ENCODE data around the gene S100A5.
"Not testable (repeated sequence)": the region's sequence is repeated elsewhere in the genome, so short reads cannot be mapped to it uniquely, and the experiment has no call there.

S100A5 gene

DNA sequence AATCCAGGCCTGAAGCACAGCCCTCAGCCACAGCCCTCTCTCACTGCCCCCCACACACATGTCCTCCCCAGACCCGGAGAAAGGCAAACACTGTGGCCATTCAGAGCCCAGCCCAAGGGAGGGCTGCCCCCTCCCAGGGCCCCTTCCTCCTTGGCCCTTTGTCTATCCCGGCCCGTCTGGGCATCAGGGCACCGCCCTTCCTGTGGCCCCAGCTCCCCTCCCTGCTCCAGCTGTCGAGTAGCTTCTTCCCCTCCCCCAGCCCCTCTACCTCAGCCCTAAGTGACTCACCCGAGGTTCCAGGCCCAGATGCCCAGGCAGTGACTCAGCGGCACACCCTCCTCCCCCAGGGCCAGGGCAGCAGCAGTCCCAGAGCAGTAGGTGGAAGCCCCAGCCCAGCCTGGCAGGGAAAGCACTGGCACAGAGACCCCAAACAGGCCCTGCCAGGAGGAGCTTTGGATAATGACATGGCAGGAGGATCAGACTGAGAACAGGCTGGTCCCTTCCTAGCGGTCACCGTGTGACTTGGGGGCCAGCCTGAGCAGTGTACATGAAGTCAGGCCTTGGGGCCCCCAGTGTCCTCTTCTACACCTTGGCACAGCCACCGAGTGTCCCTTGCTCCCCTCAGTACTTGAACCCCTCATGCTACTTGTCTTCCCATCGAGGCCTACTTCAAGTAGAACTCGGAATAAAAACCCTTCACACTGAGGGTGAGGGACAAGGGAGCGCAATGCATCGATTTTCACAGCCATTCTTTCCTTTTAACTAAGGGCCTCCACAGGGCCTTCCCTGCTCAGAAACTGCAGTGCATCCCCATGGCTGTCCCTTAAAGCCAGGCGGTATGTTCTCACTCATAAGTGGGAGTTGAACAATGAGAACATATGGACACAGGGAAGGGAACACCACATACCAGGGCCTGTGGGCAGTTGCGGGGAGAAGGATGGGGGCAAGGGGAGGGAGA is 26.0 kb upstream of the S100A5 start:
- peak; percentile 99 for DNase-seq

DNA sequence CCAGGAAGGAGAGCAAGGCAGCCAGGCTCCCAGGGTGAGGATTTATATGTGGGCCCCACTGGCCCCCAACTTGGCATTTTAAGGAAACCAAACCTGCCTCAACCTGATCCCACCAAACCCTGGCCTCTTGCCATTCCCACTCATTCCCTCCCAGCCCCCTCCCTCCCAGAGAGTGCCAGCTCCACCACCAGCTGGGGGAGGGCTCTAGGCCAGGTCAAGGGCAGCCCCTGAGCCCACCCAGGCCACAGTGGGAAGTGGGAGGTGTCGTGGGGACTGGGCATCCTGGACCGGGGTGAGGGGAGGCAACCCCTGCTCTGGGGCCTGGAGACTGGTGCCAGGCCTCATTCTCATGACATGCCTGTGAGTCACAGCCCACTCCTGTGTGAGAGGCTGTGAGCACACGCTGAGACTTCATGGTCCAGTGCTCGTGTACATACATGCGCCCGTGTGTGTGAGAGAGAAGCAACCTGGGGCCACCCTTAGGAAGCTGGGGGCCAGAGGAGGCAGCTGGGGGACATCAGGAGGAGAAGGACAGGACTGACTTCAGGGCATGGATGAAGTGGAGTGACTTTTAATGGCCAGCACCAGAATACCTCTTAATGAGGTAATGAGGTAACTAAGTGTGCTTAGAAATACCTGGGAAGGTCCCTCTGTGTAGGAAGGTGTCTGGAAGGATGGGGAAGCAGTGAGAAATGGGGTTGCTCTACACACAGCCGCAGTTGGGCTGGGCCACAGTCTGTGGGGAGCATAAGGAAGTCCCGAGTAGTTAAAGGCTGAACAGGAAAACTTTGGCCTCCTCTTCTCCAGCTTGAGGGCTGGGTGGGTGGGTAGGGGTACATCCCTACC is 25.0 kb upstream of the S100A5 start, which contains the start of gene S100A2:
TSS of gene S100A2 (minus strand) at position 316 of the 846 bp plus-strand sequence. CDS start 1,967 bp downstream, outside the sequence.
- DNase-seq = peak; percentile 67

DNA sequence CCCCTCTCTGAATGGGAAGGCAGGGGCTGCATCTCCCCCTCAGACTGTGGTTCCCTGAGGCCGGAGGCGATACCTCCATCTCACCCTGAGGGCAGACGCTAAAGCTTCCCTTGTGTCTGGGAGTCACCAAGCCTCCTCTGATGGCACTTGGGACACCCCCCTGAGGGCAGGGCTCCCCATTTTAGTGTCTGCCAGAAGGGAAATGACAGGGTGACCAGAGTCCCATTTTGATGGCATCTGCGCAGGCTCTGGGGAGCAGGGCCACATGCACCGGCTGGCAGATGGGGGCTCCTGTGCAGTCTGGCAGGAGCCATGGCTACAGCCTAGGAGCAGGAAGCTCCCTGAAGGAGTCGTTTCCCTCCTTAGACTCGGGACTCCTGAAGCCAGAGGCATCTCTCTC is 23.3 kb upstream of the S100A5 start:
- no peak for DNase-seq

DNA sequence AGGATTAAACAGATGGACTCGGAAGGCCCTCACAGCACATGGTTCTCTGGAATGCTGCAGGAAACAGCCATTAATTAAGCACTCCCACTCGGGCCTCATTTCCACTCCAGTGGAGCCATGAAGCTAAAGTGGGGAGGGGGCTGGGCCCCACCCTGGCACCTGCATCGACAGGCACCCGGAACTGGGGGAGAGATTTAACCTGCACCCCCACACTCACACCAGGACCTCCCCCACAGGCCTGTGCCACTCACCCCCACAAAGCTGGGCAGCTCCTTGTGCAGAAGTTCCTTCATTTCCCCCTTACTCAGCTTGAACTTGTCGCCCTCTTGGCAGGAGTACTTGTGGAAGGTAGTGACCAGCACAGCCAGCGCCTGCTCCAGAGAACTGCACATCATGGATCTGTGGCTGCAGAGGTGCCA is 22.8 kb upstream of the S100A5 start:
- DNase-seq = no peak

DNA sequence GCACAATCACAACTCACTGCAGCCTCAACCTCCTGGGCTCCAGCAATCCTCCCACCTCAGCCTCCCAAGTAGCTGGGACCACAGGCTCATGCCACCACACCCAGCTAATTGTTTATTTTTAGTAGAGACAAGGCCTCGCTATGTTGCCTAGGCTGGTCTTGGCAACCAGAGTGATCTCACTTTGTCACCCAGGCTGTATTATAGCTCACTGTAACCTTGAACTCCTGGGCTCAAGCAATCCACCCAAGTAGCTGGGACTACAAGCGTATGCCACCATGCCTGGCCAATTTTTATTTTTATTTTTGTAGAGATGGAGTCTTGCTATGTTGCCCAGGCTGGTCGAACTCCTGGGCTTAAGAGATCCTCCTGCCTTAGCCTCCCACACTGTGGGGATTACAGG is 21.3 kb upstream of the S100A5 start:
- DNase-seq = not testable (repeated sequence)

DNA sequence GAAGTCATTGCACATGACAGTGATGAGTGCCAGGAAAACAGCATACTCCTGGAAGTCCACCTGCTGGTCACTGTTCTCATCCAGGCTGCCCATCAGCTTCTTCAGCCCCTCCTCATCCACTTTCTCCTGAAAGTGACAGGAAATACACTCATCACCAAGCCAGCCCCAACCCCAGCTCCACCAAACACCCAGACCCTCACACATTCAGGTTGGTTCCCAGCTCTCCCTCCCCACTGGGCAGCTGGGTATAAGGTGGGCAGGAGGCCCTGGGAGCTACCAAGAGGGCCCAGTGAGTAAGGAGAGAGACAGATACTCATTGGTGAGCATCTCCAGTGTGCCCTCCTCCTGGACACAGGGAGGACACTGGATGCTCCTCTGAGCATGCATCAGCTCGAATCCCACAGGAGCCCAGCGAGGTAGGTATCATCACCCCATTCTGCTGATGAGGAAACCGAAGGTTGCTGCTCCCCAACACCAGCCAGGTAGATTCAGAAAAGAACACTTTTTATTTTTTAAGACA is 20.8 kb upstream of the S100A5 start:
- no peak for DNase-seq

DNA sequence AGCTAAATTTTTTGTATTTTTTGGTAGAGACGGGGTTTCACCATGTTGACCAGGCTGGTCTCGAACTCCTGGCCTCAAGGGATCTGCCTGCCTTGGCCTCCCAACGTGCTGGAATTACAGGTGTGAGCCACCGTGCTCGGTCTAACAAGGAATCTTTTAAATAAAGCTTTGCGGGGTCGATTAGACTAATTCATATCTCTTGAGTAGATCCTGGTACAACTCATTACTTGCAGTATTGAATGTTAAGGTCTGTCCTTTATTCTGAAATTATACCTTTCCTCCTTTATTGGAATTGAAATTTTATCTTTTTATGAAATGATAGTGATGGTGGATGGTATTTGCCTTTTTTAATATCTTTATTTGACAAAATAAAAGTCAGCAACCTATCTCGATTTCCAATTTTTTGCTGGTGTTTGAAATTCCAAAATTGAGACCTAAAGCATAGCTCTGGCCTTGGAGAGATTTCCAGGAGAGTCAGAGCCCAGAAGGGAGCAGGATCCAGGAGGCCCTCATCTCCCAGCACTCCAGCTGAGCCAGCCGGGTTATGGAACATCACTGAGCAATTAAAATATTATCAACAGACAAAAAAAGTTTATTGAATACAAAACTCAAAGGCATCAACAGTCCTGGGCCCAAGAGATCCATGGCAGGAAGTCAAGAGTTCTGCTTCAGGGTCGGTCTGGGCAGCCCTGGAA is 20.2 kb upstream of the S100A5 start:
- no peak for DNase-seq

DNA sequence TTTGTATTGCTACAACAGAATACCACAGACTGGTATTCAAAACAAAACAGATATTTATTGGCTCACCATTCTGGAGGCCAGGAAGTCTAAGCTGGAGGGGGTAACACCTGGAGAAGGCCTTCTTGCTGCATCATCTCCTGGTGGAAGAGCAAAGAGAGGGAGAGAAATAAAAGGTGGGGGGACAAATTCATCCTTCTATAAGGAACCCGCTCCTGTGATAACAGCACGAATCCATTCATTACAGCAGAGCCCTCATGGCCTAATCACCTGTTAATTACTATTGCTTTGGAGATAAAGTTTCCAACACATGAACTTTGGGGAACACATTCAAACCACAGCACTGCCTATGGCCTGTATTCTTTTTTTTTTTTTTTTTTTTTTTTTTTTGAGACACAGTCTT is 19.5 kb upstream of the S100A5 start:
- no peak for DNase-seq

DNA sequence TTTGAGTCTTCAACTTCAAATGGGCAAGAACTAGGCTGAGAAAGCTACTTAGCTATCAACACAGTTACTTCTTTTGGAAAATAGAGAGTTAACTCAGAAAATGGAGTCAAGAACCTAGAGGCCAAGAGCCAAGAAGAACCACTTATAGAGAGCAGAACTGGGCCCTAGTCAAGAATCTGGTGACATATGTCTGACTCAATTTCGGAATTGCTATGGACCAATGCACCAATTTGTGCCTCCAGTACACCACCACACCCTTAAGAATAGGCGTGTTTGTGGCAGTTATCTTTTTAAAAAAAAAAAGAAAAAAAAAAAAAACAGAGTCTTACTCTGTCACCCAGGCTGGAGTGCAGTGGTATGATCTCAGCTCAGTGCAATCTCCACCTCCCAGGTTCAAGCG is 17.1 kb upstream of the S100A5 start:
- DNase-seq = no peak

DNA sequence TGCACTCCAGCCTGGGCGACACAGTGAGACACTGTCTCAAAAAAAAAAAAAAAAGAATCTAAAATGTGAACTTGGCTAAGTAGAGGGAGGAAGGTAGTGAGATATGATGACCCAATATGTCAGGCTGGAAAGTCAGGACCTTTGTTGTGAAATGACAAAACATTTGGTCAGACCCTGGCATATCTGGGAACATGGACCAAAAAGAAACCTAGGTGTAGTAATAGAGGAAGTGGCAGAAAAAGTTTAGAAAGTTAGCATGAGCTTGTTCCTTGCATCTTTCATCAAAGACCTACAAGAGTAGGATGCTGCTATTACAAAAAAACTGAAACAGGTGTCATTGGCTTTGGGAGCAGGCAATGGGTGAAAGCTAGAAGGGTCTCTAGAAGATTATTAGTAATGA is 15.6 kb upstream of the S100A5 start:
- DNase-seq = no peak

DNA sequence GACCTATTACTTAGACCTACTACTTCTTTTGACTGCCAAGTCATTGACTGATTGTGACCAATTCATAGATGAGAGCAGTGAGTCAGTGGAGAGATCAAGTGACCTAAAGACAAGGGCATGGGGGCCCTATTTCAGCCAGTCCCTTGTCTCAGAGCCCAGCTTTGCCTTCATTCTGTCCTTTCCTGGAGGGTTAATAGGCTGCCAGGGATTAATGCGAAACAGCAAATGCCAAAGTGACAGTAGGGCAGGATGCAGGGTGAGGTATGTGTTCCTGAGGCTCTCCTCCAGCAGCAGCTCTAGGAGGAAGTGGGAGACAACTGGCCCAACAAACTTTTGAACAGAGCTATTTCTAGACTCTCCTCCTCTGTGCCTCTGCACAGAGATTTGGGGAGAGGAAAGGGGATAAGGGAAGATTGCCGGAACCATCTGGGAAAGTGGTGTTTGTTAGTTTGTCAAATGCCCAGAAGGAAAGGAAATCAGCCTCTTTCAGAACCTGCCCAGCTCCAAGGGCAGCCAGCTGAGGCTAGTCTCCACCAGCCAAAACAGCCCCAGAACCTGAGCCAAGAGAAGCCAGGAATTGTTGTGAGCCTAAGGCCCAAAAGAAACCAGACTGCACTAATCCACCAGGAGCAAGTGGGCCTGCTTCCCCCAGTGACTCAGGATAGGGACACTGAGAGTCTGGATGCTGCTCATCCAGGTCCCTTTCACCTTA is 13.3 kb upstream of the S100A5 start:
- DNase-seq = no peak

DNA sequence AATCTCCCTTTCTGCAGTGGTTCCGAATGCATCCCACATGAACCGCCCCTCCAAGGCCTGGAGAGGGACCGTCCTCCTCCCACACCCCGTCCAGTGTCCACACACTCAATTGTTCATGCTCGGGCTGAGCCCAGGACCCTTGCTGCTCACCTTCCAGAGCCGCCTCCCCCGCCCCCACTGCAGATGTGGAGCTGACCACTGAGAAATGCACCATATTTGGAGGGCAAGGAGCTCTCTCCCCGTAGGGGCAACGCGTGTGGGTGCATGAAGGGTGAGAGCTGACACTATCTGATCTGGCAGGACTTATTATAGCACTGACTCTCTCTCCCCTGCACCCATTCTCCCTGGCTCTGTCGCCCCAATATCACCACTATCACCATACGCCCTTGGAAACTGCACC is 12.4 kb upstream of the S100A5 start:
- no peak for DNase-seq

DNA sequence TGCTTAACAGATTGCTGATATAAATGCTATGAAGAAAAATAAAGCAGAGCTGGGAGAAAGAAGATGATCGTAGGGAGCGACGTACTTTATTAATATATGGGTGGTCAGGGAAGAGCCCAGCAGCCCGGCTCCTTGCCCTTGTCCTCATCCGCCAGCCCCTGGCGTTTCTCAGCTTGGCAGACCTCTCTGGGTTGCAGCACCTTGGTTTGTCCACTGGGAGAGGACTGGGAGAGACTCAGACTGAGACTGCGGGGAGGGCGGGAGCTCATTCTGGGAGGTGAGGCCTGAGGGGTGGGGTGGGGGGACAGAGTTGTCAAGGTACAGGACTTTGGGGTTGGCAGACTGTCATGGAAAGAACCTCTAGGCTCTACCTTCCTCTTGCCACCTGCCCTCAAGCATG is 11.6 kb upstream of the S100A5 start:
- no peak for DNase-seq

DNA sequence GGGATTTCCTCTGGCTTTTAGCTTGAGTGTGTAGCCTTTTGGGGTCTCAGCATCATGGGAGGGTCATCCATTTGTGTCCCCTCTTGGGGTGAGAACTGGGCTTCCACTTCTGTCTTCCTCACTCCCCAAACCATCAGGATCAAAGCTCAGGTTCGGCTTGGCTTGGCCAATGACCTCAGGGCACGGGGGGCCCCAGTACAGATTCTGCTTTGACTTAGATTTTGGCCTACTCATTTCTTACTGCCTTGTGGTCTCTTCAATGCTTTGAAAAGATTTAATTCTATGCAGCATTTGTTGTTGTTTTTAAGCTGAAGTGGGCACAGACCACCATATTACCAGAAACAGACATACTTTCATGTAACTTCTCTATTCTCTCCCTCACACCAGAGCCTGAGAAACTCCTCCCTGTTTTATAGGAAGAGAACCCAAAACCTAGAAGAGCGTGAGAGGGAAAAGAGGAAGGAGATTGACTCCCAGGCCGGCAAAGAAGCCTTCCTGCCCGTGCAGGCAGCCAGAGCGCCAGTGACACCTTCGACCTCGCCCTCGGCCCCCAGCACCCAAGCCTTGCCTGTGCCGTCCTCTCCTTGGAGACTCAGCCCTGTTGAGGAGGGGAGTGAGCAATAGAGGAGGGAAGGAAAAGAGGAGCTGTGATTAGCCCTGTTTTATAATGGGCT is 10.2 kb upstream of the S100A5 start:
- DNase-seq = no peak

DNA sequence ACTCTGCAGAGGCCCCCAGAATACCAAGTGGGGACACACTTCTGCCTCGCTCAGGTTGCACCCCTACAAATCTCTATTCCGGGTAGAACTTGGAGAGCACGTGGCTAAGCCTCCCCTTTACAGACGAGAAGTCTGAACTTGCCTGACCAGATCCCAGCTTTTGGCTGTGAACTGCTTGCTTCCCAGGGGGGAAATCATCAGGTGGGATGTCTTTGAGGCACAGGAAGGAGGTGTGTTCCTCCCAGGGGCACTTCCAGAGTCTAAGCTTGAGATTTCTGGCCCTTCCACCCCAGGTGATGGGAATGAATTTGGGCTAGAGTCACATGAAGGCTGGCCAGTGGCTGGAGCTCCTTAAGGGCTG is 9.6 kb upstream of the S100A5 start:
- DNase-seq = no peak

DNA sequence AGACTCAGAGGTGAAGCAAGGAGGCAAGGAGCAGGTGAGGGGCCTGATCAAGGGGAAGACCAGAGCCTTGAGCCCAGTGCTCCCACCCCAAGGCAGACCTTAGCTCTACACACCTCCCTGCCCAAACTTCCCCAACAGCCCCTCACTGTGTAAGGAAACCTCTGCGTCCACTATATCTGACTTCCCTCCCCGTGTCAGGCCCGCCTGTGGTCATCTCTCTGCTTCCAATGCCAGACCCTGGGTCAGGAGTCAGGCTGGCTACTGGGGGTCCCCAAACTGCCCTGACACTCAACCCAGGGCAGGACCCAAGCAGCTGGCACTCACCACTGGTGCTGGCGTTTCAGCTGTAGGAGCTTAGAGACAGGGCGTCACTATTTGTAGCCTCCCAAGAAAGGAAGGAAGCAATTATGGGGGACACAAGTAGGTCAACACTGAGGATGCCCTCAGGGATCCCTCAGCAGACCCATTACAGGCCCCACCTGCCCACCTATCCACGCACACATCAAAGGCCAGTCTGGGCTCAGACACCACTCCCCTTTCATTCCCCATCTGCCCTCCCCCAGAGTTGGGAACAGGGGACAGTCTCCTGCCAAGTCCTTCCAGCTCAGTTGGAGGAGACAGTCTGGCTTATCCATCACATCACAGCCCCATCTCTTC is 9.1 kb upstream of the S100A5 start:
- DNase-seq = no peak

DNA sequence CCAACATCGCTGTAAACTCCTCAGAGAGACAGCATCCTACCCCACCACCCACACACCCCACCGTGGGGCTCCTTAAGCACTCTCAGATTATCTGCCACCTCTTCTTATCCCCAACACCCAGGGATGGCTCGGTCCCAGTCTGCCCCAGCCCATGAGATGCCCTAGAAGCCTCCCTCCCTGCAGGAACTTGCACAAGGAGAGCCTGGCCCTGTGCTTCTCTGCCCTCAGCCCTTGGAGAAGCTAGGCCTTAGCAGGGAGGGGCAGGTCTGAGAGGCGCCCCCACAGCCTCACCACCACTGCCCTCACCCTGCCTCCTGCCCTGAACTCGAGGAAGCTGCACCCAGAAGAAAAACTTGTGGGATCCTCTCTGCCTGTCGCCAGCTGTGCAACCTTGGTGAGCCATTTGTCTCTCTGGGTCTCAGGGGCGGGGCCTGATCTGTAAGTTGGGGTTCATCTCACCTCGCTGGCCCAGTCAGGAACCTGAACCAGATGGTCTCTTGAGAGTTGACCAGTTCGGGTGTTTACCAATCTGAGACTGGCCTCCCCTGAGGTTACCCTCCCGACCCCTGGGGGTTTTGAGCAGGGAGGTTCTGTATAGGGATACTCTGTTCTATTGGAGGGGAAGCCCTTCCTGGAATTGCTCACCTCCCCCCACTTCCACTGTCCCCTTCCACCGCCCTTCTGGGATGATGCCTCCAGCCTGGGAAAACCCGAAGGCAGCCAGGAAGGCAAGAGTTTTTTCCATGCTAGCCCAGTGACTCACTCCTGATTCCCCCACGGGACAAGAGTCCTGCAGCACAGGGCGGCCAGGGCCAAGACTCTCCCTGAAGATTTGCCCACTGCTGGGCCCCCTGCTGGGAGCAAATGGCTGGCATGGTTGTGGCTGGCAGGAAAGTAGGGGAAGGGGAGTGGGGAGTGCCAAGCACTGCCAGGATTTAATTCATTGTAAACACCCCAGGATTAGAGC is 8.3 kb upstream of the S100A5 start, which contains the start of gene S100A3:
TSS of gene S100A3 (minus strand) at position 537 of the 967 bp plus-strand sequence. CDS start 773 bp downstream, outside the sequence.
- peak; percentile 58 for DNase-seq

DNA sequence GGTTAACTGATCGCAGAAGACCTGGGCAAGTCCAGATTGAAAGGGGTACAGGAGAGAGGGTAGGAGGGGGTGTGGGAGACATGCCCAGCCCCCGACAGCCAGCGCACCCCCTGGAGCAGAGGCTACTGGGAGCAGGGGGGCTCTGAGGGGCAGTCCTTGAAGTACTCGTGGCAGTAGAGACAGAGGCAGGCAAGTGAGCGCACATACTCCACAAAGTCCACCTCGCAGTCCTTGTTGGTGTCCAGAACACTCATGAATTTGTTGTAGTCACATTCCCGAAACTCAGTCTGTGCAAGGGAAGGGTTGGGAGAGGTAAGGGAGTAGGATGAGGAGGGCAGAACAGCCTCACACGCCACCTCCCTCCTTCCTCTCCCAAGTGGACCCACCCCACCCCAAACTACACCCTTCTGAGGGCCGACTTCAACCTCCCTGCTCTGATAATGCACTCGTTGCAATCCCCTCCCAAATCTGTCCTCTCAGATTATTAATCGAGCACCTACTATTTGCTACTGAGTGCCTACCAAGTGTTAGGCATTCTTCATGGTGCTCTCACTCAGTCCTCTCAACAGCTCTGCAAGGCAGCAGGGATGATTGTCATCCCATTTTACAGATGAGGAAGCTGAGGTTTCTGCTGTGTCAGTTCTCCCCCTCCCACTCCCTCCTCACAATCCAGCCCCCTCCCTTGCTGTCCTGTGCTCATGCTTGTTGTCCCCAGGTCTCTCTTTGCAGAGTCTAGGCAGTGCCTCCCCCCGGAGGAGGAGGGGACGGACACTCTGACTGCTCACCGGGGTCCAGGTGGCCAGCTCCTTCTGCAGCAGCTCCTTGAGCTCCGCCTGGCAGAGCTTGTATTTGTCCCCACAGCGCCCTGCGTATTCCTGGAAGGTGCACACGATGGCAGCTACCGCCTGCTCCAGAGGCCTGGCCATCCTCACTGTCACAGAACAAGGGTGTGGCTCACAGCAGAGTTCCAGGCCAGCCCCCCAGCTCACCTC is 7.1 kb upstream of the S100A5 start:
- peak; percentile 91 for DNase-seq

Data from hematopoietic multipotent progenitor cell treated with erythropoietin and hydrocortisone succinate and interleukin-3 and kit ligand, for 6 days (in vitro differentiated cells).